HepG2 (cell line): ENCODE data around the gene CPPED1. TPM values are rescaled to one million over a fixed set of nuclear protein-coding genes. Genes with fewer than 3 reads are reported as not detected.

Experiments
- ATM ChIP-seq: fragments of 450-650 bp; IDR thresholded peaks from 2 replicates; pipeline ENCODE4 v1.7.1; 2017; ENCODE audit warnings: mild to moderate bottlenecking, borderline replicate concordance
- FOXK2 ChIP-seq: fragments of 450-650 bp; IDR thresholded peaks from 2 replicates; pipeline ENCODE4 v1.6.1; 2016
- GATAD1 ChIP-seq: IDR thresholded peaks from 2 replicates; pipeline ENCODE4 v1.6.1; 2016; ENCODE audit warnings: missing genetic modification reagents, missing compliant biosample characterization
- HNRNPLL ChIP-seq: fragments of 200-400 bp; formaldehyde crosslinking; IDR thresholded peaks from 2 replicates; pipeline ENCODE4 v1.6.1; 2017; ENCODE audit warnings: mild to moderate bottlenecking, low read depth, low read length; ENCODE audit not compliant: poor library complexity, severe bottlenecking
- HOMEZ ChIP-seq: IDR thresholded peaks from 2 replicates; pipeline ENCODE4 v1.6.1; 2016; ENCODE audit warnings: low read depth
- MAF1 ChIP-seq: sonication (generic); formaldehyde crosslinking; IDR thresholded peaks from 2 replicates; pipeline ENCODE4 v1.5.0; 2020; ENCODE audit warnings: missing genetic modification reagents, borderline replicate concordance
- MAFF ChIP-seq: IDR thresholded peaks from 2 replicates; pipeline ENCODE4 v1.6.1; 2011; ENCODE audit warnings: low read depth, low read length, improper control_type of control experiment
- MATR3 ChIP-seq: sonication (generic); formaldehyde crosslinking; IDR thresholded peaks from 2 replicates; pipeline ENCODE4 v1.4.0; 2020; ENCODE audit warnings: missing genetic modification reagents
- RBM39 ChIP-seq: fragments of 200-400 bp; formaldehyde crosslinking; IDR thresholded peaks from one replicate; pipeline ENCODE4 v1.6.1; 2018; ENCODE audit warnings: antibody characterized with exemption, mild to moderate bottlenecking, low read depth, low read length; ENCODE audit not compliant: poor library complexity, severe bottlenecking
- RXRA ChIP-seq: sonication (generic); formaldehyde crosslinking; IDR thresholded peaks from 2 replicates; pipeline ENCODE4 v1.5.1; 2020; ENCODE audit warnings: missing genetic modification reagents
- RXRB ChIP-seq: IDR thresholded peaks from 2 replicates; pipeline ENCODE4 v1.6.1; 2016; ENCODE audit warnings: borderline replicate concordance, missing genetic modification reagents, missing compliant biosample characterization
- SALL1 ChIP-seq: sonication (generic); formaldehyde crosslinking; IDR thresholded peaks from 2 replicates; pipeline ENCODE4 v1.8.0; 2022; ENCODE audit warnings: mild to moderate bottlenecking, missing genetic modification reagents
- TBL1XR1 ChIP-seq: fragments of 150-350 bp; IDR thresholded peaks from 2 replicates; pipeline ENCODE4 v1.6.1; 2014; ENCODE audit warnings: borderline replicate concordance, low read length; ENCODE audit not compliant: partially characterized antibody
- THRA ChIP-seq: sonication (generic); formaldehyde crosslinking; IDR thresholded peaks from 2 replicates; pipeline ENCODE4 v1.4.0; 2020; ENCODE audit warnings: missing genetic modification reagents, borderline replicate concordance
- ZBTB1 ChIP-seq: sonication (generic); formaldehyde crosslinking; IDR thresholded peaks from 2 replicates; pipeline ENCODE4 v1.4.0; 2020; ENCODE audit warnings: missing genetic modification reagents, borderline replicate concordance
- ZFP36L1 ChIP-seq: sonication (generic); formaldehyde crosslinking; IDR thresholded peaks from 2 replicates; pipeline ENCODE4 v1.8.0; 2022; ENCODE audit warnings: mild to moderate bottlenecking, missing genetic modification reagents, moderate library complexity
- ZFP37 ChIP-seq: sonication (generic); formaldehyde crosslinking; IDR thresholded peaks from 2 replicates; pipeline ENCODE4 v1.4.0; 2020; ENCODE audit warnings: missing genetic modification reagents, borderline replicate concordance
- ZNF101 ChIP-seq: sonication (generic); formaldehyde crosslinking; IDR thresholded peaks from 2 replicates; pipeline ENCODE4 v1.4.0; 2020; ENCODE audit warnings: mild to moderate bottlenecking, low read depth, missing genetic modification reagents, borderline replicate concordance
- ZNF260 ChIP-seq: sonication (generic); formaldehyde crosslinking; IDR thresholded peaks from 2 replicates; pipeline ENCODE4 v1.4.0; 2020; ENCODE audit warnings: missing genetic modification reagents, low read depth, mild to moderate bottlenecking, borderline replicate concordance
- ZNF547 ChIP-seq: sonication (generic); formaldehyde crosslinking; IDR thresholded peaks from 2 replicates; pipeline ENCODE4 v1.5.1; 2020; ENCODE audit warnings: mild to moderate bottlenecking, missing genetic modification reagents
- ZNF576 ChIP-seq: sonication (generic); formaldehyde crosslinking; IDR thresholded peaks from 2 replicates; pipeline ENCODE4 v1.4.0; 2020; ENCODE audit warnings: mild to moderate bottlenecking, missing genetic modification reagents
- ZNF713 ChIP-seq: sonication (generic); formaldehyde crosslinking; IDR thresholded peaks from 2 replicates; pipeline ENCODE4 v1.4.0; 2020; ENCODE audit warnings: mild to moderate bottlenecking, missing genetic modification reagents
- ZXDC ChIP-seq: sonication (generic); formaldehyde crosslinking; IDR thresholded peaks from 2 replicates; pipeline ENCODE4 v1.5.0; 2020; ENCODE audit warnings: mild to moderate bottlenecking, missing genetic modification reagents
- polyA plus RNA-seq, 8 experiments: library from polyadenylated mRNA; depleted of rRNA in 3 of 8; stranded (reverse) in 7 of 8; unstranded in 1 of 8; fragments of >200 nt; fragmentation: Illumina TruSeq in 4 of 8; extraction: Trizol in 4 of 8; gene quantifications; 2 replicates each; pipeline versions ENCODE4 v1.2.1 to v1.2.3, GENCODE V29; 2011 to 2016; ENCODE audit warnings: low read depth in 4 of 8, missing spikeins in 1 of 8, mixed read lengths in 1 of 8; ENCODE audit not compliant: insufficient read depth in 1 of 8
- total RNA-seq, 5 experiments: library from RNA; depleted of rRNA; stranded (reverse); fragments of >200 nt; fragmentation: Illumina TruSeq; extraction: Trizol; gene quantifications; 2 replicates each; pipeline ENCODE4 v1.2.3, GENCODE V29; 2016; ENCODE audit warnings: low read depth in 1 of 5
- TF ChIP-seq, protein P1 (sequence below): IDR thresholded peaks from 2 replicates; pipeline ENCODE4 v1.6.1; 2016; ENCODE audit warnings: low read depth, control low read depth

CPPED1 gene
- total and polyA plus RNA-seq, 2 of the 13 experiments (the other 11 are each of a cell fraction or from before 2014, with no cell fraction given): 66.6 to 71.3 TPM

GRCh38 chr16:12802661-12803060 lies 1.0 kb downstream of the CPPED1 start (continued):
- TF ChIP-seq ZXDC (CRISPR knock-in tag) (no peak), TBL1XR1 (no peak), ZFP36L1 (no peak), HOMEZ (0 out of 2 replicates have a peak, but pooled peaks have one; percentile 14), ZNF576 (CRISPR knock-in tag) (no peak), GATAD1 (CRISPR knock-in tag) (no peak), SALL1 (CRISPR knock-in tag) (no peak), ZNF713 (CRISPR knock-in tag) (0 out of 2 replicates have a peak, but pooled peaks have one; percentile 3), MAF1 (CRISPR knock-in tag) (no peak), ATM (no peak), RBM39 (no peak), ZNF101 (CRISPR knock-in tag) (no peak), ZNF547 (CRISPR knock-in tag) (no peak), HNRNPLL (no peak), MATR3 (CRISPR knock-in tag) (no peak), RXRA (CRISPR knock-in tag) (no peak), ZBTB1 (CRISPR knock-in tag) (peak; percentile 17; the same call in 1 of the 2 replicates), MAFF (no peak), FOXK2 (no peak), ZNF260 (CRISPR knock-in tag) (0 out of 2 replicates have a peak, but pooled peaks have one; percentile 22), THRA (CRISPR knock-in tag) (peak; percentile 78; the same call in 1 of the 2 replicates), ZFP37 (CRISPR knock-in tag) (no peak; the same call in 1 of the 2 replicates), RXRB (CRISPR knock-in tag) (no peak)
- TF ChIP-seq, protein P1, sequence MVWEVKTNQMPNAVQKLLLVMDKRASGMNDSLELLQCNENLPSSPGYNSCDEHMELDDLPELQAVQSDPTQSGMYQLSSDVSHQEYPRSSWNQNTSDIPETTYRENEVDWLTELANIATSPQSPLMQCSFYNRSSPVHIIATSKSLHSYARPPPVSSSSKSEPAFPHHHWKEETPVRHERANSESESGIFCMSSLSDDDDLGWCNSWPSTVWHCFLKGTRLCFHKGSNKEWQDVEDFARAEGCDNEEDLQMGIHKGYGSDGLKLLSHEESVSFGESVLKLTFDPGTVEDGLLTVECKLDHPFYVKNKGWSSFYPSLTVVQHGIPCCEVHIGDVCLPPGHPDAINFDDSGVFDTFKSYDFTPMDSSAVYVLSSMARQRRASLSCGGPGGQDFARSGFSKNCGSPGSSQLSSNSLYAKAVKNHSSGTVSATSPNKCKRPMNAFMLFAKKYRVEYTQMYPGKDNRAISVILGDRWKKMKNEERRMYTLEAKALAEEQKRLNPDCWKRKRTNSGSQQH (CRISPR knock-in tag): no peak
